DMS53 (cell line): ENCODE results near the gene TTC38.
A peak's percentile ranks its signal among the peaks of the same experiment; 100 is the strongest.

Experiments used
- DNase-seq: peaks from one replicate; lab custom pipeline; 2025; lab: John Stamatoyannopoulos, UW

TTC38 gene

GRCh38 chr22:46267431-46268279 is at the start of gene TTC38:
Gene TTC38 (plus strand): TSS chr22:46268008. CDS start chr22:46268040, 32 bp downstream.
- DNase-seq, result peak; percentile 87

DNA sequence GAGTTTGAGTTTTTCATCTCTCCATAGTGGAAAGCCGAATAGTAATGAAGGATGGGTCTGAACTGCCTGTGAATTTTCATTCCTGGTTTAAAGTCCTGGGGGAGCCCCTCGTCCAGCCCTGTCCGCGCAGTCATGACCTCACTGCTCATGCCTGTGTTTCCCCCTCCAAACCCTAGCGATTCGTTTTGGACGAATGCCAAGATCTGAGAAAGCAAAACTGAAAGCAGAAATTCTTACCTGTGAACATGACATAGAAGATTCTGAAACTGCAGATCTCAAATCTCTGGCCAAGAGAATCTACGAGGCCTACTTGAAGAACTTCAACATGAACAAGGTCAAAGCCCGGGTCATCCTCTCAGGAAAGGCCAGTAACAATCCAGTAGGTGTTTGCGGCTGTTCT is 48.2 kb upstream of the TTC38 start:
- DNase-seq, result no peak

- DNase-seq, result no peak
Observed at GRCh38 chr22:46220921-46221320, 46.9 kb upstream of the TTC38 start.

- DNase-seq, result no peak
Observed at GRCh38 chr22:46224044-46224897, 43.5 kb upstream of the TTC38 start.

DNA sequence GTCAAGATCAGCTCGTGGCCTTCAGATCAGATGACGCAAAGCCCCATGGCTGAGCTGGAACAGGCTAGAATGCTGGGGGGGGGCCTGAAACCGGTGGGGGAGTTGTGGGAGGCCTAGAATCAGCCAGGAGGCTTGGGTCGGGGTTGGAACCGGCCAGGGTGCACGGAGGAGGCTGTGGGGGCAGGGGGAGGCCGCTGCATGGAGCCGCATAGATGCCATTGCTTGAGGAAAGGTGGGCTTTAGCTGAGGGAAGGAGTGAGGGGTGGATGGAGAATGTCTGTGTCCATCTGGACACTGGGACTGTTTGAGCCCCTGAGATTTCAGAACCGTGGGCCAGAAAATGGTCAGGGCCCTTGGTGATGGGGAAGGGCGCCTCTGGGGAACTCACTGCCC is 42.9 kb upstream of the TTC38 start:
- no peak for DNase-seq

GRCh38 chr22:46225631-46226030 is 42.2 kb upstream of the TTC38 start:
- no peak for DNase-seq

DNA sequence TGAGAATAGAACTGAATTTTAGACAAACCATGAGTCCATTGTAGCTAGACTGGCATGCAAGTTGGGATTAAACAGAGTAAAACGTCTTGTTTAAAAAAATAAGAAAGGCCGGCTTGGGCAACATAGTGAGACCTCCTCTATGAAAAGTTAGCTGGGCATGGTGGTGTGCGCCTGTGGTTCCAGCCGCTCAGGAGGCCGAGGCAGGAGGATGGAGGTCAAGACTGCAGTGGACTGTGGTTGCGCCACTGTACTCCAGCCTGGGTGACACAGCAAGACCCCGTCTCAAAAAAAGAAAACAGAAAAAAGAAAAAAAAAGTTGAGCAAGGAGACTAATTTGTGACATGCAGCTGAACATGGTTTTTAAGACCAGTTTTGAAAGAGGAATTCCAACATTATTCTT is 41.2 kb upstream of the TTC38 start:
- DNase-seq, result no peak

DNA sequence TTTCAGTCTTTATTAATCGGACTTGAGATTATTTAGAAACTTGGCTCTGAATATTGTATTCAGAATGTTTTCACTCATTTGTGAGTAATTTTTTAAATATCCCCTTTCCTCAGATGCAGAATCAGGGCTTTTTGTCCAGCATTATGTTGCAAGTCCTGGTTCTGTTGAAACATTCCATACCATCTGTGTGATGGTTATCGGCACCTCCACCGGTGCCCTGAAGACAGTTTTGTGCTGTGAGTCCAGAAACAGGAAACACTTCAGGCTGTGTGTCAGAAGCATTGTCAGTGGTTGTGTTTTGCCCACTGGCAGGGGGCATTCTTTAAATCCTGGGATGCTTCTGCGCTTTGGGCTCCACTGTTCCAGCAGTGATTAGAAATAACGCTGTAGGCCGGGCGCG is 38.1 kb upstream of the TTC38 start:
- DNase-seq, result no peak

- no peak for DNase-seq
Observed at GRCh38 chr22:46230262-46230901, 37.4 kb upstream of the TTC38 start.

DNA sequence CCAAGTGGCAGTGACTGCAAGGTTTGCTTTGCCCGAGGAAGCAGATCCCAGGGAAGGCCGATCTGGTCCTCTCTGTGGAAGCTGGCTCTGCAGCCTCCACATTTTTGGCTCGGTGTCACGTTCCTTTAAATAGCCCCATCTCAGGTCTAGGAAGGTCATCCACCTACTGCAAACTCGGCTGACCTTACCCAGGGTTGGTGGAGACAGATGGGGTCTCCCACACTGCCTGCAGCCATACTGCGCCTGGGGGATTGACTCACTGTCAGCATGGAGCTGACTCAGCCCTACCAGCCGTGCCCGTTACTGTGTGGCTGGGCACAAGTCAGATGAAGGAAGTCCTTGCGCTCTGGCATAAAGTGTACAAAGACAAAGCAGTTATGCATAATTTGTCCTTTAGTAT is 34.6 kb upstream of the TTC38 start:
- no peak for DNase-seq

- DNase-seq, result no peak
Observed at GRCh38 chr22:46234969-46235368, 32.8 kb upstream of the TTC38 start.

- DNase-seq, result no peak
Observed at GRCh38 chr22:46237453-46238124, 30.2 kb upstream of the TTC38 start.

DNA sequence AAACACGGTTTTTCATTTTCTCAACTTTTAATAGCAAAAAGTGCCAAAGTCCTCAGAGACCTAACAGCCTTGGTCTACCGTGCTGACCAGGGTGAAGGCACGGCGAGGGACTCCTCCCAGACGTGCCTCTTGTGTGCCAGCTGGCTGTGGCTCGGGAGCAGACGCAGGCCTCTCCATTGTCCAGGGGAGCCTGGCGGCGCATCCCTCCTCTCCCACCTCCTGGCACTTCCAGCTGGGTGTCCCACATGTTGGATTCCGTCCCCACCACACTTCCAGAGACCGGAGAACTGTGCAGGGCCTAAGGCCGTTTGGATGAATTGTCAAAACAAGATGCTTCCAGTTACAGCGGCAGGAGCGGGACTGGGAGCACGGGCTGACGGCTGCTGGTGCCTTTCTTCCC is 29.3 kb upstream of the TTC38 start:
- no peak for DNase-seq

GRCh38 chr22:46239261-46240048 is 28.4 kb upstream of the TTC38 start:
- no peak for DNase-seq

DNA sequence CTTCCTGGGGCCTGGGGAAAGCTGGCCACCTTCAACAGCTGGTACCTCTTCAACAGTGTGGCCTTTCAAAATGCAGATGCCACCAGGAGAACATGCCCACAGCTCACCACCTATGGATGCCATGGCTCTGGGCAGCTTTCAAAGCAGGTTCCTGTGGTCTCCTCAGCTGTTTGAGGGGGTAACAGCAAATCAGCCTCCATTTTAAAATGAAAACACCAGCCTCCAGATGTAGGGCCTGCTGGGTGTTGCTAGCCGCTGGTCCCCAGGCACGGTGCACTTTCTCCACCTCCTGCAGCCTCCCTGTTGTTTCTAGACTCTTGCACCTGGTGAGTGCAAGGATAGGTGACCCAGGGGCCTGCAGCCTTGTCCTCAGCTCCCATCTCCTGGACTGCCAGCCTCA is 27.7 kb upstream of the TTC38 start:
- no peak for DNase-seq

DNA sequence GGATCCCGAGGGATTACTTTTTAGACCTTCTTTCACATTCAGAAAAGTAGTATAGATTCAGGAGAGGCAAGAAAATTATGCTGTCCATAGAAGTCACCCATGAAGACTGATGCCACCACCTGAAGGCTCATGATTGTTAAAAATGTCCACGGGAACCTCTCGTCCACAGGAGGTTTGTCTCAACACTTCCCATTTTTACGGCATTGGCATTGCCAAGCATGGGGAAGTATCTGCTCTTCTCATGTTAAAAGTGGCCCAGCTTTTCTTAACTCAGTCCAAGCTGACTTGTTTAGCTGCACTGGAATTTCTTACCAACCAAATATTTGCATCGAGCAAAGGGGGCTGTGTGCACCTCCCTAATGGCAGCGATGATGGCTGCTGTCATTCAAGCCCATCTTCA is 27.3 kb upstream of the TTC38 start:
- no peak for DNase-seq

GRCh38 chr22:46240907-46241306 is 26.9 kb upstream of the TTC38 start:
- DNase-seq, result no peak

DNA sequence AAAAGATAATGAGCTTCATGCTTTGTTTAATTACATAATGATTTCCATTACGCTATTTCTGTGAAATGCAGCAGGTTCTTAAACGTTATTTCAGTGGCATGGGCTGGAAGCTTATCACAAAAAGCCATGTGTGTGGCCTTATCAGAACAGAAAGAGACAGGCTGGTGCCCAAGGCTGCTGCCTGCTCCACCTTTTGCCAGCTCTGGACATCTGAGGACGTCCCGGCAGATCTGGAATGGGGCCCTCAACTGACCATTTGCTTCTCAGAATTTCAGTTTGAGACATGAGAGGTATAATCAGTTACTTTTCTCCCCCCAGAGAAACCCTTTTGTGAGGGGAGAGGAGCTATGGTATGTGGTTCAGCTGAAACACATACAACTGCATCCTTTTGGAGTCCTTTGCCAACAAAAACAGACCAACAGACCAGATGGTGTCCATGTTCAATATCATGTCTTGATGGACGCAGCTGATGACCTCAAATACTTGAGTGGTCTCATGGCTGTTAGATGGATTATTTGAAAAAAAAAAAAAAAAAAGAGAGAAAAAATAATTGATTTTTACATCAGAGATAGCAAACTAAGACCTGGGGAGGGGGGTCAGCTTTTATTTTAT is 26.3 kb upstream of the TTC38 start:
- DNase-seq, result no peak

- DNase-seq, result no peak
Observed at GRCh38 chr22:46242076-46242475, 25.7 kb upstream of the TTC38 start.

DNA sequence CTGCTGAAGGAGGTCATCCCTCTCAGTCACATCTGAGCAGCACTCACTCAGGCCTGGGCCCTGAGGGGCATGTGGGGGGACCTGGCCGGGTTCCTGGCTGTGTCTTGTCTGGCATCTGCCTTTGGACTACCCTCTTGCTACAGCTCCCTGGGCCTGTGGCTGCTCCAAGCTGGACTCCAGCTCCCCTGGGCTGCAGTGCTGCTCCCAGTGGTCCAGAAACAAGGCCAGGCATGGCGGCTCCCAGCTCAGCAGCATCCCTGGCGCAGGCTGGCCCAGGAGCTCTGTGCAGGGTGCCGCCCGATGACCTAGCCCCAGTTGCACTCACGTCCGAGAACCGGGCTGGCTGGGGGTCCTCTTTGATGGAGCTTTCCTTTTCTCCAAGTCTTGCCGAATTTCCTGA is 23.0 kb upstream of the TTC38 start:
- DNase-seq, result no peak

GRCh38 chr22:46245511-46245910 is 22.3 kb upstream of the TTC38 start:
- peak; percentile 34 for DNase-seq
